Tibial nerve (tissue), 3 donors: ENCODE results near the gene TMEM132A.

Experiments used
- POLR2A ChIP-seq, 2 donors: fragments of 450-650 bp; IDR thresholded peaks; one replicate each; pipeline ENCODE4 v1.6.1; 2017; ENCODE audit warnings: antibody characterized with exemption in 2 of 2, mild to moderate bottlenecking in 2 of 2, moderate library complexity in 2 of 2
- TF ChIP-seq, protein P1 (sequence below), 5 experiments: fragments of 200-600 bp in 3 of 5; fragments of 450-650 bp in 2 of 5; sonication (generic) in 3 of 5; IDR thresholded peaks; one replicate each; pipeline ENCODE4 v1.5.1; 2016 to 2019; ENCODE audit warnings: antibody characterized with exemption in 5 of 5, mild to moderate bottlenecking in 3 of 5, moderate library complexity in 2 of 5

DNA sequence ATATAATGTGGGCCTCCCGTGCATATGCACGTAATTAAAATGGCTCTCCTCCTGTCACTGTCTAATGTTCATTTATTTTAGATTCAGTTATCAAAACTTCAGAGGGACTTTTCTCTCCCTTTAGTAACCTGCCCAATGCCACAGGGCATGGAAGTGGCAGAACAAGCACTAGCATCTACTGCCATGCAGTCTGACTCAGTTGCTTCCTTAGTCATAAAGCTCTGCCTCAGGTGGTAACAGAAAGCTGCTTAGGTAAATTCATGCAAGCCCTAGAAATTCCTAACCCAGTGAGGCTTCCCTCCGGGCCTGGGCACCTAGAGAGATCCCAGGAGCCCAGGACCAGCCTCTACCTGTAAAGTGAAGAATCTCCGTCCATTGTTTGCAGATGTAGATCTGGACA lies 26.8 kb upstream of the TMEM132A start:
- TF ChIP-seq, protein P1, sequence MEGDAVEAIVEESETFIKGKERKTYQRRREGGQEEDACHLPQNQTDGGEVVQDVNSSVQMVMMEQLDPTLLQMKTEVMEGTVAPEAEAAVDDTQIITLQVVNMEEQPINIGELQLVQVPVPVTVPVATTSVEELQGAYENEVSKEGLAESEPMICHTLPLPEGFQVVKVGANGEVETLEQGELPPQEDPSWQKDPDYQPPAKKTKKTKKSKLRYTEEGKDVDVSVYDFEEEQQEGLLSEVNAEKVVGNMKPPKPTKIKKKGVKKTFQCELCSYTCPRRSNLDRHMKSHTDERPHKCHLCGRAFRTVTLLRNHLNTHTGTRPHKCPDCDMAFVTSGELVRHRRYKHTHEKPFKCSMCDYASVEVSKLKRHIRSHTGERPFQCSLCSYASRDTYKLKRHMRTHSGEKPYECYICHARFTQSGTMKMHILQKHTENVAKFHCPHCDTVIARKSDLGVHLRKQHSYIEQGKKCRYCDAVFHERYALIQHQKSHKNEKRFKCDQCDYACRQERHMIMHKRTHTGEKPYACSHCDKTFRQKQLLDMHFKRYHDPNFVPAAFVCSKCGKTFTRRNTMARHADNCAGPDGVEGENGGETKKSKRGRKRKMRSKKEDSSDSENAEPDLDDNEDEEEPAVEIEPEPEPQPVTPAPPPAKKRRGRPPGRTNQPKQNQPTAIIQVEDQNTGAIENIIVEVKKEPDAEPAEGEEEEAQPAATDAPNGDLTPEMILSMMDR (IDR thresholded peaks at IDR 0.05): no peak
- no peak for TF ChIP-seq POLR2A (IDR thresholded peaks at IDR 0.05)
